HG03108 (cell line): ENCODE results near the gene SPON1.

ENCODE experiments used
- ATAC-seq: cut with Tn5 transposase; IDR thresholded peaks from one replicate; pipeline ENCODE4 v1.9.1; 2021; ENCODE audit warnings: moderate library complexity; ENCODE audit not compliant: unreplicated experiment

Gene SPON1

GRCh38 chr11:14309425-14310192, 347.1 kb downstream of the SPON1 start:
- no peak for ATAC-seq

GRCh38 chr11:14310679-14311078, 348.2 kb downstream of the SPON1 start:
- ATAC-seq = no peak

- no peak for ATAC-seq
Measured at GRCh38 chr11:14312736-14313438, 350.4 kb downstream of the SPON1 start.

GRCh38 chr11:14314127-14314526, 351.6 kb downstream of the SPON1 start:
- no peak for ATAC-seq

GRCh38 chr11:14315130-14315529, 352.6 kb downstream of the SPON1 start:
- peak; percentile 28 for ATAC-seq
